ENCODE data around the gene DLG2. TPM values are rescaled to one million over a fixed set of nuclear protein-coding genes. Genes with fewer than 3 reads are reported as not detected.

Gene DLG2
- total RNA-seq, 1 donor, result 3.0 TPM

DNA sequence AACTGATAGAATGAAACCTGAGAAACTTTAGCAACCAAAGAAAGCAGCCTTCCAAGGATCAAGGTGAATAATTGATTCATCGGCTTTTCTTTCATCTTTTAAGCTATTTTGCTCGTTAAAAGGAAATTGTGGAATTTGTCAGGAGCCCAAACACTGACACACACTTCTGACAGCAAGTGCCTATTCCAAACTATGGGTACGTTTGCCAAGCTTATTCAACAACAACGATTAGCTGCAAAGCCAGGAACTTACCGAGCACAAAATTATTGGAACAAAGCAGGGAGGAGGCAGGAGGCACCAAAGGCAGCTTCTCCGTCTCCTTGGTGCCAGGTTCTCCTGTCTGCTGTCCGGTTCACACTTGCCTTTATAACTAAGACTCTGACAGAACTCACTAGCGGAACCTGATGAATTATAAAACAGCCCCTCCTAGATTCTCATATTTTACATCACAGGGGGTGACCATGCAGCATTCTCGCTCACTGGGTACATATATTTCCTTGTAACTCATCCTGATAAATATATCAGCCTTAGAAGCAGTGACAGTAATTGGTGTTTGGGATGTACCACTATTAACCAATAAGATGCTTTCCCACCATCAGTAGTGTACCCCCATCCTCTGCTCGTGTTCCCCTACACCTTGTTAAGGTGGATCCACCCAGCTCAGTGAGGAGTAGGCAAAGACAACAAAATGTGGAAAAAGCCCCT is 1945.1 kb downstream of the DLG2 start:
- DNase-seq (ENCODE audit: low read depth), result no peak
- TF ChIP-seq, protein P1, sequence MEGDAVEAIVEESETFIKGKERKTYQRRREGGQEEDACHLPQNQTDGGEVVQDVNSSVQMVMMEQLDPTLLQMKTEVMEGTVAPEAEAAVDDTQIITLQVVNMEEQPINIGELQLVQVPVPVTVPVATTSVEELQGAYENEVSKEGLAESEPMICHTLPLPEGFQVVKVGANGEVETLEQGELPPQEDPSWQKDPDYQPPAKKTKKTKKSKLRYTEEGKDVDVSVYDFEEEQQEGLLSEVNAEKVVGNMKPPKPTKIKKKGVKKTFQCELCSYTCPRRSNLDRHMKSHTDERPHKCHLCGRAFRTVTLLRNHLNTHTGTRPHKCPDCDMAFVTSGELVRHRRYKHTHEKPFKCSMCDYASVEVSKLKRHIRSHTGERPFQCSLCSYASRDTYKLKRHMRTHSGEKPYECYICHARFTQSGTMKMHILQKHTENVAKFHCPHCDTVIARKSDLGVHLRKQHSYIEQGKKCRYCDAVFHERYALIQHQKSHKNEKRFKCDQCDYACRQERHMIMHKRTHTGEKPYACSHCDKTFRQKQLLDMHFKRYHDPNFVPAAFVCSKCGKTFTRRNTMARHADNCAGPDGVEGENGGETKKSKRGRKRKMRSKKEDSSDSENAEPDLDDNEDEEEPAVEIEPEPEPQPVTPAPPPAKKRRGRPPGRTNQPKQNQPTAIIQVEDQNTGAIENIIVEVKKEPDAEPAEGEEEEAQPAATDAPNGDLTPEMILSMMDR (IDR thresholded peaks at IDR 0.05; ENCODE audit: insufficient read depth, low read length), result no peak
- no peak overlapping the region for H3K4me3 ChIP-seq (ENCODE audit: low read depth, low read length)

DNA sequence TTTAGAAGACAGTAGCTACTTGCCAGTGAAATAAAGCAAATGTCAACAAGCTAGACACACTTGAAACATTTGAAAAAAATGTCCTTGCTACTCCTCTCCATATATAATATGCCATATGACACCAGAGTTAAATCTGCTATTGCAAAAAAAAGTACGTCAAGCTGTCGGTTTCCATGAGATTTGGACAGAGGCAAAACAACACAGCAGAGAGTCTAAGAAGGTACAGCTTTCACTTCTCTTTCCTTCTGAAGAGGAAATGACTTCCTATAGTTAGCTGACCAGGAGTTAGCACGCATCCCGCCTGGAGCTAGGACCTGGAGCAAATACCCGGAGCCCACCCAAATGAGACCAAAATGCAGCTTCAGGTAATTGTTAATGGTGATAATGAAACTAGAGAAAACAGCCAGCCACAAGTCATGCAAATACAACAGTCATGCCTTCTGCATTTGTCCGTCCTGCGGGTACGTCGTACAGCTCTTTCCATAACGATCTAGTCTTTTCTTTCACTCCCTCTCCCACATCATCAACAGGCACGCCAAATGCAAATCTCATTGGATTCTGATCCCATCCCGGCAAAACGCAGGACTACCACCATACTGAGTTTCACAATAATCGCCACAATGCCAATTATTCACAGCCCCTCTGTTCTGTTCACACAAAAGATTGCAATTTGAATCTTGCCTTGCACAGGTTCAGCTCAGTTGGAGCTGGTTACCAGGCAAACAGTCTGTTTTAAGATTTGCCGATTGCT is 1945.9 kb downstream of the DLG2 start:
- TF ChIP-seq, protein P1 (IDR thresholded peaks at IDR 0.05; ENCODE audit: insufficient read depth, low read length), result no peak
- H3K4me3 ChIP-seq (ENCODE audit: low read depth, low read length), result peak overlapping the region; percentile 3
- no peak for DNase-seq (ENCODE audit: low read depth)

DNA sequence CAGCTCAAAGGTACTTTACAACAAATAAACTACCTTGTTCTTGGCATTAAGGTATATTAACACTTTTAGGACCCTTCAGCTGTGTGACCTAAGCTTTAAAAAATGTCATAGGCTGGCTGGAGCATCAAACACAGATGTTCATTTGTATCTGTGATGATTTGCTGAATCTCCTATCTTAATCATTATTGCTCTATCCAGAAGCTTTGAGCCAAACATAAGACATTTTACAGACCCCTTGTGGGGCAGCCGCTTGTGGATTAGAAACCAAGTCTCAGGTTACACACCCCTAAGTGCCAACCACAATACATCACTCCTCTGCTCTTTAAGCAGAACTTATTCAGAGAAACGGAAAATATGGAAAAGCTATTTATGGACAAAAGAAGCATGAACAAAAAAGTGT is 1946.8 kb downstream of the DLG2 start:
- DNase-seq (ENCODE audit: low read depth), result no peak
- H3K4me3 ChIP-seq (ENCODE audit: low read depth, low read length), result no peak overlapping the region
- TF ChIP-seq, protein P1 (IDR thresholded peaks at IDR 0.05; ENCODE audit: insufficient read depth, low read length), result no peak

DNA sequence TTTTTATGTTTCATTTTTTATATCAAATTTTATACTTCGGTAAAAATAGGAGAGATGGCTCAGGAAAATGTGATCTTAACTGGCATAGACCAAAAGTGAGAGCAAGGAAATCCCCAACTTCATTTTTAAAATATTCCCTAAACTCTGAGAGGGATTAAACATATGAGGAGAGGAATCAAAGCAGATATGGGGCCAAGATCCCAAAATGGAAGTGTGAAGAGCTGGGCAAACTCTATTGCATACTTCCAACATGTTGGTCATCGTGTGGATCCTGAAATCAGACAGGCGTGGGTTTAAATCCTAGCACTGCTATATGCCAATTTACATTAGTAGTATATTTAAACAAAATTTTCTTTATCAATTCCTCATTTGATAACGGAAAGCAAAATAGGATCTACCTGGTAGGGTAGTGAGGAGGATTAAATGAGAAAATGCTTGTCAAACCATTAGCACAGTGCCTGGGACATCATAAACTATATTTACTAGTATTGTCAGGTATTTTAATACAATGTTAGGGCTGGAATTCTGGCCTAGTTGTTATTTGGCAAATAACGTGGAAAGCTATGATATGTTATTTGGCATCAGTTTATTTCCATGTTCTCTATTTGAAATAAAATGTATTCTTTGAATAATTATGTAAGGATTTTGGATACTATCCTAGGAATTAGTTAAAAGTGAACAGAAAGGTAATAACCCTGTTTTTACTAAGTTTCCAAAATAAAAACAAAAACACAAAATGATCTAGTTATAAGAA is 1948.1 kb downstream of the DLG2 start:
- TF ChIP-seq, protein P1 (IDR thresholded peaks at IDR 0.05; ENCODE audit: insufficient read depth, low read length), result no peak
- no peak for DNase-seq (ENCODE audit: low read depth)
- no peak overlapping the region for H3K4me3 ChIP-seq (ENCODE audit: low read depth, low read length)

DNA sequence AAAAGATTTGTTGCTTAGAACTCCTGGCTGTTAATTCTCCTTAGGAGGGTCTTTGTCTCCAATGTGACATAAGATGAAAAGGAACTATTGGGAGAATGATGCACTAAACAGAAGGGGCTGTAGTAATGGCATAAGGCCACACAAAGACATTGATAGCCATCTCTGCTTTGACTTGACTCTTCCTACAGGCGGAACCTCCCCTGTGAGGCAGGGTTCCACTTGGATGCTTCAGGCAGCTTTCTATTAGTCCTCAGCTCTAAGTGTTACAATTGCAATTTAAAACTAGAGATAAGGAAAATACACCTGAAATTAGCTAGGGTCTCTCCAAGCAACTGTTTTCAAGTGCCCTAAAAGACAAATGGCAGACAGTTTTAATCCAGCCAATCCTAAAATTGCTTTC is 1949.4 kb downstream of the DLG2 start:
- TF ChIP-seq, protein P1 (IDR thresholded peaks at IDR 0.05; ENCODE audit: insufficient read depth, low read length), result no peak
- no peak overlapping the region for H3K4me3 ChIP-seq (ENCODE audit: low read depth, low read length)
- DNase-seq (ENCODE audit: low read depth), result no peak

DNA sequence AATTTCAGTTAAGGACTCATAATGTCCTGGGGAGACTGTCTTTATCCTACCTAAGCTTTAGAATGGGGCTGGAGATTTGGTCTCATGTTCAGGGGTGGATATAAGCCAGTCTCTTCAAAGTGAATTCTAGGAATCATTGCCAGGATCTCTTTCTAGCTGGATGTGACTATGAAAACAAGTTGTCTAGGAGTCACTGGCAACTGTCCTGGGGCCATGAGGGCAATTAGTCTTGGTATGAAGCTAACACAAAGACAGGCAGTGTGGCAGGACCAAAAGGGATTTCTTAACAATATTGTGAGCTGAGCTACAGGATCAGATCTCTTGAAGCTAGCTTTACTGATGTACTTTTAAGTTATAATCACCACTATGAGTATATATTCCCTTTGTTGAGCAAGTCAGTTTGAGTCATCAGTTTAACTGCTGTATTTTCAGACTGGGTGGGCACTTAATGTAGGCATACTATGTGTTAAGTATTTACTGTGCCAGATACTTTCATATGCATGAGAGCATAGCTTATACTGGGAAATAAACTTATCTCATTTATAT is 1951.0 kb downstream of the DLG2 start:
- H3K4me3 ChIP-seq (ENCODE audit: low read depth, low read length), result no peak overlapping the region
- DNase-seq (ENCODE audit: low read depth), result no peak
- TF ChIP-seq, protein P1 (IDR thresholded peaks at IDR 0.05; ENCODE audit: insufficient read depth, low read length), result no peak
